ENCODE measurements around the gene PCDH17.

DNA sequence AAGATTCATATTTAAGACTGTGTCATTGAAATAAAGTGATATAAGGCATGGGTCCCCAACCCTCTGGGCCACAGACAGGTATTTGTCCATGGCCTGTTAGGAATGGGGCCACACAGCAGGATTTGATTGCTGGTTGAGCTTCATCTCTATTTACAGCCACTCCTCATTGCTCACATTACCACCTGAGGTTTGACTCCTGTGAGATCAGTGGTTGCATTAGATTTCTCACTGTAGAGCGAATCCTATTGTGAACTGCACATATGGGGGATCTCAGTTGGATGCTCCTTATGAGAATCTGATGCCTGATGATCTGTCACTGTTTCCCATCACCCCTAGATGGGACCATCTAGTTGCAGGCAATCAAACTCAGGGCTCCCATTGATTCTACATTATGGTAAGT is 132.1 kb downstream of the PCDH17 start:
- TF ChIP-seq EZH2 (IDR thresholded peaks at IDR 0.05; ENCODE audit: borderline replicate concordance, insufficient read depth, low read depth, low read length, poor library complexity, severe bottlenecking) (no peak), CTCF (IDR thresholded peaks at IDR 0.05) (no peak)

All from B cell (primary cell).